ENCODE results near the gene RBFOX2.

RBFOX2 gene

DNA sequence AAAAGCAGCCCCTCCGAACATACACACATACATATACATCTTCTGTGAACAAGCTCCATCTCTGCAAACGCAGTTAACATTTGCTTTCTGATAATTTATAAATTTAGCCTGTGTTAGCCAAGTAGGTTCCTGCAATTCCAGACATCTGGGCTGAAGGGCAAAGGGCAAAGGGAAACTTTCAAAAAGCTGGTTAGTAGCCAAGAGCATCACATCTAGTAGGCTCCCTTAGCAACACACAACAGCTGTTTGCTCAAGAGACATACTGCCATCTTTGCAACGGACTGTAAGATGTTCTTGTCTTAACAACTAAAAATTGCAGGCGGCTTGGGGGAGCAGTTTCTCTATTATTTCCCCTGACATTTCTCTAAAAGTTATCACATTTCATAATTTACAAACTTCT is 134.9 kb downstream of the RBFOX2 start:
- no peak for DNase-seq

- no peak for DNase-seq
Measured at GRCh38 chr22:35892192-35892591, 136.4 kb downstream of the RBFOX2 start.

DNA sequence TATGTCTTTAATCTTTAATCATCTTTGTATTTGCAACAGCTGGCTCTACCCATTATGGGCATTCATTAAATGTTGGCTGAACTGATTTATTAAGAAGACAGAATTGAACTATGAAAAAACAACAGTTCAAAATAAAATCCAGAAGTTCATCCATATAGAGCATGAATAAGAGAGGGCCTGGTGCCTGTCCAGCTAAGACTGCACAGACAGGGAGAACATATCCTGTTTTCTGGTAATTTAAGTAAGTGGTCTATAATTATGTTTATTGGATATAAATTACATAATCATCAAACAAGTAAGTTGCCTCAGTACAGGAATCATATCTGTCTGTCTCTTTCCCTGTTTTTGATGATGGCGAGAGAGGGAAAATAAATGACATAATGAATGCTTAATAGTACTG is 137.2 kb downstream of the RBFOX2 start:
- DNase-seq = no peak

GRCh38 chr22:35889071-35889470 is 139.6 kb downstream of the RBFOX2 start:
- no peak for DNase-seq

DNA sequence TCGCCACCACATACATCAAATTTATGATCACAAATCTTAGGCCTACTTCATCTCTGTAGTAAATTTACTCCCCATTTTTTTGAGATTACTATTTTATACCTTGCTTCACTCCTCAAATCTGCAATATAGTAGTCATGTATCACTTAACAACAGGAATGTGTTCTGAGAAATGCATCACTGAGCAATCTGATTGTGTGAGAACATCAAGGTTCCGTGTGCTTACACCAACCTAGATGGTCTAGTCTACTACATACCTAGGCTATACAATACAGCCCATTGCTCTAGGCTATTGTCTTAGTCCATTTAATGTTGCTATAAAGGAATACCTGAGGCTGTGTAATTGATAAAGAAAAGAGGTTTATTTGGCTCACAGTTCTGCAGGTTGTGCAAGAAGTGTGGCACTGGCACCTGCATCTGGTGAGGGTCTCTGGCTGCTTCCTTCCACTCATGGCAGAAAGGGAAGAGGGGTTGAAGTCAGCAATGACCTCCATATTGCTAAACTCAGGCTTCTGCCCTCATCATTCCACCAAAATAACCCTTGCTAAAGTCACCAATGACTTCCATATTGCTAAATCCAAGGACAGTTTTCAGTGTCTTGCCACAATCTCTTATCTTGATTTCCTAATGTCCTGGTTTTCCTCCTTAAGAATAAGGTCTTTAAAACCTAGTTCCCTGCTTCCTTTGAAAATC is 140.3 kb downstream of the RBFOX2 start:
- no peak for DNase-seq

DNA sequence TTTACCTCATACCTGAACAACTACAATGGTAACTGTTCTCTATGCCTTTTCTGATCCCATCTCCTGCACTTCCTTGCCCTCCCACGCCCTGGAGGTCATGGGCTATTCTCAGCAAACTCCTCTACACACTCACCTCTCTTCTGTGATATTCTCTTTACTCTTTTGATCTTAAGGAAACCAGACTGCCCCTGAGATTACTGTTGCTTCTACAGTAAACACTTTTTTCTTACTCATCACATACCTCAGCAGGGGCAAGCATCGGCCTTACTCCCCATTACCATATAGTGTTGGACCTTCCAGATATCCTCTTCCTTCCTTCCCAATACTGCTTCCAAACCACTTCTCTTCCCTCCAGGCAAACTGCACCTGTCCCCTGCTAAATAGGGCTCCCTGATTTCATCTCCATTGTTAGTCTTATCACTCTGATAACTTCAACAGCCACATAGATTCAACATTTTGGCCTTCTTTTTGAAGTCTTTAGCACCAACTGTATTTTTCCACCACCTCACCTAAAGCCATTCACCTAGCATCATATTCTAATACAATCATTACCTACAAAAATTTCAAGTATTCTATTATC is 141.2 kb downstream of the RBFOX2 start:
- DNase-seq = no peak

DNA sequence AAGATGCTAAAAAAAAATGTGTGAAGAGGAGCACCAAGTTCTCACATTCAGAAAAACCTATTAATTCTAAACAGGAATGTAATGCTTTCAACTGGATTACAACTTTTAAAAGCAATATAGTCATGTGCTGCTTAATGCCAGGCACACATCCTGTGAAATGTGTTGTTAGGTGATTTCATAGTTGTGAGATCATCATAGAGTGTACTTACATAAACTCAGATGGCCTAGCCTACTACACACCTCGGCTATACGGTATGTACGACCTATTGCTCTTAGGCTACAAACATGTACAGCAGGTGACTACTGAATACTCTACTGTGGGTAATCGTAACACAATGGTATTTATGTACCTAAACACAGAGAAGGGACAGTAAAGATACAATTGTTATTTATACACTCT is 142.3 kb downstream of the RBFOX2 start:
- DNase-seq = no peak

GRCh38 chr22:35884529-35884928 is 144.1 kb downstream of the RBFOX2 start:
- DNase-seq = no peak

- no peak for DNase-seq
Measured at GRCh38 chr22:35883031-35883620, 145.5 kb downstream of the RBFOX2 start.

GRCh38 chr22:35882211-35883030 is 146.2 kb downstream of the RBFOX2 start:
- DNase-seq = no peak

GRCh38 chr22:35879351-35879750 is 149.3 kb downstream of the RBFOX2 start:
- DNase-seq = no peak

DNA sequence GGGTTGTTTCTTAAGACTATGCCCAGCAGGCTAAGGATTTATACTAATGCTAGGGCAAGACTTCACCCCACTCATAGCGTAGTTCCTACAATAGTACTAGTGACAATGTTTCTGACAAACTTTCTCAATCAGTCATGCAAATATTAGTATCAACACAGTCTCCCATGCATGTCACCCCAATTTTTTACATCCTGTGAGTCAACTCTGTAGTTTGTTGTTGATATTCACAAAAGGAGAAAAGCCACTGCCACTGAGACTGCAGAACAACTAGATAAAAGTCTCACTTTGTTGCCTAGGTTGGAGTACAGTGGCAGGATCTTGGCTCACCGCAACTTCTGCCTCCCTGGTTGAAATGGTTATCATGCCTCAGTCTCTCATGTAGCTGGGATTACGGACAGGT is 155.2 kb downstream of the RBFOX2 start:
- DNase-seq = no peak

DNA sequence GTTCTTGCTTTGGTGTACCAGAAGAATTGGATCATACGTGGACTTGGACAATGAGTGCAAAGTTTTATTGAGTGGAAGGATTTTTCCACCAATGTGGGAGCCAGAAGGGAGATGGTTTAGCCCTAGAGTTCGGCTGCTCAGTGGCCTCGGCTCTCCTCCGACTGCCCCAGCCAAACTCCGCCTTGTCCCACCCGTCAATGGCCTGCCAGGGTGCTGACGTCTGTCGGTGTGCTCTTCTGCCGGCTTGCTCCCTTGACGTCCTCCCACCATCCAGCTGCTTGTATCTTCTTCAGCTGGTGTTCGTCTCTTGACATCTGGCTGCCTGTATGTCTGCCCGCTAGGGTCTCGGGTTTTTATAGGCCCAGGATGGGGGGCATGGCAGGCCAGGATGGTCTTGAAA is 156.2 kb downstream of the RBFOX2 start:
- no peak for DNase-seq

- DNase-seq = no peak
Measured at GRCh38 chr22:35870517-35871293, 157.9 kb downstream of the RBFOX2 start.

- no peak for DNase-seq
Measured at GRCh38 chr22:35868938-35869337, 159.7 kb downstream of the RBFOX2 start.

GRCh38 chr22:35866651-35867050 is 162.0 kb downstream of the RBFOX2 start:
- DNase-seq = no peak

DNA sequence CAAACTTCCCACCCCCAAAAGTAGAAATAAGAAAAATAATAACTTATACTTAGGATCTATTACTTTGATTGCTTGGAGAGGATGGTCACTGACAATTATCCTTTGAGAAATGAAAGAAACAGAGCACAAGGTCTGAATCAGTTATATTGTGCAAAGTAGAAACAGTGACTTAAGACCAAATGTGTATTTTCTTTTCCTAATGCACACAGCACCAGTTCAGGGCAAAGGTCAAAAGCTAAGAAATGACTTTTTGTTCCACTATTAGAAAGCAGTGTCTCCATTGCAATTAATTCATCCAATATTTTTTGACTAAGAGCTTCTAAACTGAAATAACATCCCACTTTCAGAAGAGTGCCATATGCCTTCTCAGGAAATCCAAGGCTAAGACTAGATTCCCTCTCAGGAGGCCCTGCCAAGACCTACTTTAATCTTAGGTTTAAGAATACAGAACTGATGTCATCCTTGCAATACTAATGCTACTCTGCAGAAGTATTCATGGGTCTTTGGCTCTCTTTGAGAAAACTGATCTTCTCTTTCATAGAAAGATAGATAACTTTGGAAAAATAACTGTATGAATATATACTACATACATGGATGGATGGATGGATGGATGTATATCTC is 164.0 kb downstream of the RBFOX2 start:
- no peak for DNase-seq

GRCh38 chr22:35863432-35863831 is 165.2 kb downstream of the RBFOX2 start:
- DNase-seq = no peak

- DNase-seq = no peak
Measured at GRCh38 chr22:35862697-35863096, 165.9 kb downstream of the RBFOX2 start.

DNA sequence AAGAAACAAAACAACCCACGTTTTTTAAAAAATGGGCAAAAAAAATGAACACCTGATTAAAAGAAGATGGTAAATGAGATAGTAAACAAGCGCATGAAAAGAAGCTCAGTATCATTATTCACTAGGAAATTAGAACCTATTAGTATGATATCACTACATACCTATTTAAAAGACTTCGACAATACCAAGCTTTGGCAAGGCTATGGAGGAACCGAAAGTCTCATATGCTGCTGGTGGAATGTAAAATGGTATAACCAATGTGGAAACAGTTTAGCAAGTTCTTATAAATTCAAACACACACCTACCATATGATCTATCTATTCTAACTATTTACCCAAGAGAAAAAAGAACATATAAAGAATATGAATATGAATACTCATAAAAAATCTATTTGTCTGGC is 167.2 kb downstream of the RBFOX2 start:
- DNase-seq = no peak

GRCh38 chr22:35860837-35861236 is 167.8 kb downstream of the RBFOX2 start:
- DNase-seq = no peak

DNA sequence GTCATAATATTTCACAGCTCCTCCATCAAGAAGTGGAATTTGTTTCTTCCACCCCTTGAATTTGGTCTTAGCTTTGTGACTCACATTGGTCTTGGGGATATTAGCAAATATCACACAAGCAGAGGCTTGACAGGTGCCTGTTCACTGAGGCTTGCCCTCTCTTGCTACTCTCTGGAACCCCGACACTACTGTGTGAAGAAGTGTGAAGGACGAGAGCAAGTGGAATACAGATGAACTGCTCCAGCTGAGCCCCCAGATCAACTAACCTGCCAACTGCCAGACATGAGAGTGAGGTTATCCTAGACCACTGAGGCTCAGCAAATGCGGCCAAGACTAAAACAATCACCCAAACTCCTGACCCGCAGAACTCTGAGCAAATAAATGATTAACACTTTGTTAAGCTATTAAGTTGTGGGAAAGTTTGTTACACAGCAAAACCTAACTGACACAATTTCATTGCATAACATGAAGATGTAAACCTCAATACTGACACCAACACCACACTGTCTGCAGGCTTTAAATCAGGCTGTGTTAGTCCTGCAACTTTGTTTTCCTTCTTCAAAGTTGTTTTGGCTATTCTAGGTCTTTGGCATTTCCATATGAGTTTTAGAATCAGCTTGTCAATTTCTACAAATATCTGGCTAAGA is 168.4 kb downstream of the RBFOX2 start:
- DNase-seq = no peak
